IPS-18a (cell line): ENCODE measurements around the gene POLR3E.

ENCODE experiments used
- H3K27ac ChIP-seq: one replicate; pipeline ENCODE4 v1.5.1; 2013; ENCODE audit warnings: low read length
- H3K27me3 ChIP-seq: one replicate; pipeline ENCODE4 v1.6.1; 2013; ENCODE audit warnings: mild to moderate bottlenecking, low read length; ENCODE audit not compliant: control insufficient read depth, insufficient read depth
- H3K36me3 ChIP-seq: one replicate; pipeline ENCODE4 v1.6.1; 2013; ENCODE audit warnings: low read depth, low read length; ENCODE audit not compliant: control insufficient read depth
- H3K4me1 ChIP-seq: one replicate; pipeline ENCODE4 v1.6.1; 2013; ENCODE audit warnings: low read depth, low read length; ENCODE audit not compliant: control insufficient read depth
- H3K4me3 ChIP-seq: one replicate; pipeline ENCODE4 v1.5.1; 2013; ENCODE audit warnings: low read length
- H3K9ac ChIP-seq: one replicate; pipeline ENCODE4 v1.6.1; 2013; ENCODE audit warnings: mild to moderate bottlenecking, low read length, moderate library complexity
- H3K9me3 ChIP-seq: one replicate; pipeline ENCODE4 v1.6.1; 2013; ENCODE audit warnings: low read depth, low read length; ENCODE audit not compliant: control insufficient read depth

The POLR3E gene

DNA sequence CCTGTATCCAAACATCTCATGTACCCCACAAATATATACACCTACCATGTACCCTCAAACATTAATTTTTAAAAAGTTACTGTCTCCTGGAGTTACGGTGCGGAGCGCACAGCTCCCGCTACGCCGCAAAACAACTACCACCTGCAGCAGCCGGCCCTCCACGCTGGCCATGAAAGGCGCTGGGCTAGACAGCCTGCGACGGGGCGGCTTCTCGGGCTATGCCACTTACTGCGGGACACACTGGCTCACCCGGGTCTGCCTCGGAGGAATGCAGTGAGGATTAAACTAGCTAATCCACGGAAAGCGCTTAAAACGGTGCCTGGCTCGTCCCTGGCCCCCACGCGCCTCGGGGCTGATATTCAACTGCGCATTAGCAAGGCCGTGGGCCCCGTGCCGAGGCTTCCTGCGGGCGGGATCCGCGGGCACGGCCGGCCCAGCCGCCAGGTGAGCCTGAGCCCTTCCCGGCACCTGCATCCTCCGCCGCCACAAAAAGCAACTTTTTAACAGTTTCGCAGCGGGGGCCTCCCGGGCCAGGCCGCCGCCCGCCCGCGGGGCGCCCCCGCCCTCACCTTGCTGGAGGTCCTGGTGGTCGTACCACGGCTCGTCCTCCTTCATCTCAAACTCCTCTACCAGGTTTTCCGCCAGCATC, 76.6 kb downstream of the POLR3E start:
- H3K27ac ChIP-seq, result no peak overlapping the region
- H3K9me3 ChIP-seq, result no peaks in the 10 kb centered on the region
- H3K9ac ChIP-seq, result peak overlapping the region; percentile 70
- peak overlapping the region; percentile 88 for H3K4me3 ChIP-seq
- peaks cover 31% of the 10 kb centered on the region for H3K27me3 ChIP-seq
- H3K36me3 ChIP-seq, result no peaks in the 10 kb centered on the region
- H3K4me1 ChIP-seq, result peaks cover 20% of the 10 kb centered on the region

DNA sequence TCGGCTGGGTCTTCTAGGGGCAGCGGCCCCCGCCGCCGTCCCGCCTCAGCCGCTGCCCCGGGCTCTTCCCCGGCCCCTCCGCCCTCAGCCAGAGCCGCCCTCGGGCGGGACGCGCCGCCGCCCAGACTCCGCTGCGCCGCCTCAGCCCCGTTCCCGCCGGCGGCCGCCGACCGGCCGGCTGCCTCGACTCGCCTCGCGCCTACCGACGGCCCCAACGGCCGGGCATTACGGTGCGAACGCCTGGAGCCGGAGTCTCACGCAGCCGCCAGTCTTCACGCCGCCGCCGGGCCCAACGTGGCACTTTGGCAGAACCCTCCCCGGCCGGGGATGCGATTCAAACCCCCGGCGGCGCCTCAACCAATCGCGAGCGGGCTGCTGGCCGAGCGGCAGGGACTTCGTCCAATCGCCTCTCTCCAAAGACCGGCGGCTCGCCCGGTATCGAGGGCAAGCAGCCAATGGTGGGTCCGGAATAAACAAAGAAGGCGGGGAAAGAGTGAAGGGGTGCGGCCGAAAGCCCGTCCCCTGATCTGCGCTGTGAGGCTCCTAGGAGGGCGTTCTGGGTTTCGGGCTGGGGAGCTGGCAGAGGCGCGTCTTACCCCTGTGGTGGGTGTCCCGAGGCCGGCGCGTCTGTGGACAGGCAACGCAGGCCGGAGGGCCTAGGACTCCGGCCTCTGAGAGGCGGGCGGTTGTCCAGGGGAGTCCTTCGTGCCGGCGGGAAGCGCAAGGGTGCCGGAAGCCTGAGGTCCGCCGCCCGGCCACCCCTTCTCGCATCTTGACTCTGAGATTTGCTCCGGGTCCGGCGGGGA, 77.3 kb downstream of the POLR3E start, which contains the start of gene CDR2:
CDR2 (minus strand) TSS at position 309 of the 806 bp plus-strand sequence. CDS start 310 bp downstream, outside the sequence.
- Histone ChIP-seq H3K9ac (peak within 1 kb of the TSS; percentile 70), H3K36me3 (no peaks in the 10 kb centered on the region), H3K4me3 (peak within 1 kb of the TSS; percentile 88), H3K27ac (no peak within 1 kb of the TSS), H3K9me3 (no peaks in the 10 kb centered on the region), H3K4me1 (peaks cover 18% of the 10 kb centered on the region), H3K27me3 (peaks cover 31% of the 10 kb centered on the region)

DNA sequence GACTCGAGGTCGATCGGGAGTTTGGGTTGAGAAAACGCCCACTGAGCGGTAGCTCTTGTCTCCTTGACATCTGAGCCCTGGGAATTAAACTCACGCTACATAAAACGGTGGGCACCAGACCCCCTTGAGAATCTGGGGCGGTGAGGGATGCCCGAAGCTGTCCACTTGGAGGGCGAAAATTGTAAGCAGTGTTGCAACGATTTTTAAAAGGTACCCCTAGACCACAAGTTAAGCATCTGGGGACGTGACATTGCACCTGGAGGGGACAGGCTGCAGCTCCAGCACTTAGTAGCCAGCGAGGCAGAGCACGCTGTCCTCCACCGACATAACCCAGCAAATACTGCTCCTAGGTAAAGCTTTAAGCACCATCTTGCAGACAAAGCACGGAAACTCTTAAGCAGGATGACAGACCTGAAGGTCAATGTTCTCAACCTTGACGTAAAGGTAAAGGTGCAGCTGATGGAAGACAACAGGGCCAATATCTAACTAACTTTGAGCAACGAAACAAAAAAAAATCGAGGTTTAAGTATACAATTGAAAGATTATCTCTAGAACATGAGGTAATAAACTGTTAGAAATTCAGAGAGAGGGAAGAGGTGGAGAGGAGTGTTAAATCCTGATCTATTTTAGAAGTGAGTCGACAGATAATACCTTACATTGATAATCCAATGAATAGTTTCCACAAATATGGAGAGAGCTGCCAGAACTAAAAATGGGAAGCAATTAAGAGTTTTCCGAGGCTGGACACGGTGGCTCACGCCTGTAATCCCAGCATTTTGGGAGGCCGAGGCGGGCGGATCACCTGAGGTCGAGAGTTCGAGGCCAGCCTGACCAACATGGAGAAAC, 78.1 kb downstream of the POLR3E start:
- Histone ChIP-seq H3K4me1 (peaks cover 10% of the 10 kb centered on the region), H3K27ac (no peak overlapping the region), H3K27me3 (peaks cover 31% of the 10 kb centered on the region), H3K4me3 (peak overlapping the region; percentile 88), H3K9me3 (no peaks in the 10 kb centered on the region), H3K9ac (peak overlapping the region; percentile 49), H3K36me3 (no peaks in the 10 kb centered on the region)

DNA sequence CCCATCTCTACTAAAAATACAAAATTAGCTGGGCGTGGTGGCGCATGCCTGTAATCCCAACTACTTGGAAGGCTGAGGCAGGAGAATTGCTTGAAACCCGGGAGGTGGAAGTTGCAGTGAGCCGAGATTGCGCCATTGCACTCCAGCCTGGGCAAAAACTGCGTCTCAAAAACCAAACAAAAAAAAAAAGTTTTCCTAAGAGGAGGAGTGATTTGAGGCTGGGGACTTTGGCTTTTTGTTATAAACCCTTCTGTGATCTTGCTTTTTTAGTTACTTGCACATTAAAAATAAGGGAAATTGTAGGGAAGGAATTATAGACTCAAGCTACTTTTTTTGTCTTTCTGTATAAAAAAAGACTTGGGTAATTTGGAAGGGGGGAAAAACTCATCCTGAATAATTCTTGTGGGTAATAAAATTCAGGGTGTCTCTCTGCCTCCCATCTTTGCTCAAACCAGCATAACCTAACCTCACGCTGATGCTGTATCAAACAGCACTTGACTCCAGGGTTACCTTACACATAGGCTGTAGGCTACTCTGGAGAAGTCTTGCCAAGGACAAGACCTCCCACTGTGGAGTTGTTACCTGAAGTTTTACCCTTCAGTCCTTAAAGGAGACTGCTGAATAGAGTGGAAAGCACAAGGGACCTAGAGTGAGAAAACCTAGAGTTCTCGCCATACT, 78.9 kb downstream of the POLR3E start:
- Histone ChIP-seq H3K9ac (no peak overlapping the region), H3K9me3 (no peaks in the 10 kb centered on the region), H3K36me3 (no peaks in the 10 kb centered on the region), H3K4me1 (peaks cover 6% of the 10 kb centered on the region), H3K27ac (no peak overlapping the region), H3K27me3 (peaks cover 31% of the 10 kb centered on the region), H3K4me3 (no peak overlapping the region)

DNA sequence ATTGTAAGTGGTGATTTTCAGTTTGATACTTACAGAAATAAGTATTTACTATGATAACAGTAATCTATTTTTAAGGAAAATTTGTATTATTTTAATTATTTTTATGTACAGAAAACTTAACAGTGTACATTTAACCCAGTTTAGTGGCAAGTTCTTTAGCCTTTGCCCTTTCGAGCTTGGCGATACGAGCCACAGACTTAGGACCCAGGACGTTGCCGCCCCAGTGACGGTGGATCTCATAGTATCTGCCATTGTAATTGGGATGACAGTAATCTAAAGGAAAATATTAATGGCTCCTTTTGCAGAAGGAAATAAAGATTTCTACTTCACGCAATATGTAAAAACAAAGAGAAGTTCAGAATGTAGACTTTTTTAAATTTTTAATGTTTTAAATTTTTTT, 82.4 kb downstream of the POLR3E start:
- no peaks in the 10 kb centered on the region for H3K9me3 ChIP-seq
- peaks cover 18% of the 10 kb centered on the region for H3K27me3 ChIP-seq
- no peak overlapping the region for H3K27ac ChIP-seq
- no peaks in the 10 kb centered on the region for H3K36me3 ChIP-seq
- H3K9ac ChIP-seq, result no peak overlapping the region
- H3K4me3 ChIP-seq, result no peak overlapping the region
- H3K4me1 ChIP-seq, result no peaks in the 10 kb centered on the region

DNA sequence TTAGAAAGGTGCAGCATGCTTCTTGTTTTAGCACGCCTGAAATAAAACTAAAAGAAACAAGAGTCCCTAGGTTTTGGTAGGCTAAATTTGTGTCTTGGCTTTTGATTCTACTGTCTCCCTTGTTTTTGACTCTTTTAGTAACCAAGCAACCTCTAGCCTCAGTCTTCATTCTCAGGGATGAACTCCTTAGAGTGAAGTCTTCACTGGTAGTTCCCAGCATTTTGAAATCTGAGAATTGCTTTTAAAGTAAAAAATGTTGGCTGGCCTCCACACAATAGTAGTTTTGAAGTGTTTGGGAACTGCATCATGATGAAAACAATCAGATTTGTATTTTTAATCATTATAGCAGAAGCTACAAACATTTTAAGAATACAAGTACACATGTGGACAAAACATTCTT, 83.3 kb downstream of the POLR3E start:
- Histone ChIP-seq H3K4me1 (no peaks in the 10 kb centered on the region), H3K27me3 (peaks cover 13% of the 10 kb centered on the region), H3K36me3 (no peaks in the 10 kb centered on the region), H3K4me3 (no peak overlapping the region), H3K27ac (no peak overlapping the region), H3K9ac (no peak overlapping the region), H3K9me3 (no peaks in the 10 kb centered on the region)

DNA sequence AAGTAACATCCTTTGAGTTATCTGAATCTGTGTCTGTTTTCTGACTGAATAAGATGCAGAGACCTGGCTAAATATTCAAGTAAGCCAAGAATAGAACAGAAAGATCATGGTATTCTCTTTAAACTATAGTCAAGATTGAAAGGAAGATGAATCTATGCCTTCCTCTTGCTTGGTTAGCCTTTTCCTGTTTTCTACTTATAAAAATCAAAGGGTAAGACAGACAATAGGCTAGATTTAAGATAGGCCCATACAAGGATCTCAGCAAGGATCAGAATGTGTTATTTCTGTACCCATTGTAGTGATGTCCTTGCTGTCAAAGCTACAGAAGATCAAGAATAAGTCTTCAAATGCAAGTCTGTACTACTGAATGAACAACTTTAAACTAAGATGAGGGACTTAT, 84.2 kb downstream of the POLR3E start:
- Histone ChIP-seq H3K27ac (no peak overlapping the region), H3K4me3 (no peak overlapping the region), H3K27me3 (peaks cover 4% of the 10 kb centered on the region), H3K9ac (no peak overlapping the region), H3K4me1 (no peaks in the 10 kb centered on the region), H3K36me3 (no peaks in the 10 kb centered on the region), H3K9me3 (no peaks in the 10 kb centered on the region)

DNA sequence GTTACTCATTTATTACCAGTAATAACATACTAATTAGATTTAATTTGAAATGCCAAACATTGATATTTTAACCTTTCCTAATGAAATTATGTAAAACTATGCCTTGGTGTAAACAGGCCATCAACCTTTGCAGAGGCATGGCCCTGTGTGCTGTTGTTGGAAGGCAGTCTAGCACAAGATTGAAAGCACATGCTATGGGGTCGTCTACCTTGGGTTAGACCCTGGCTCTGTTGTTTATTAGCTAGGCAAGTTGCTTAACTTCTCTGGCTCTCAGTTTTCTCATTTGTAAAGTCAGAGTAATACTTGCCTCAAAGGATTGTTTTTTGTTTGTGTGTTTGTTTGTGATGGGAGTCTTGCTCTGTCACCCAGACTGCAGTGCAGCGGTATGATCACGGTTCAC, 86.6 kb downstream of the POLR3E start:
- no peak overlapping the region for H3K9ac ChIP-seq
- H3K27me3 ChIP-seq, result no peaks in the 10 kb centered on the region
- H3K4me3 ChIP-seq, result no peak overlapping the region
- no peaks in the 10 kb centered on the region for H3K36me3 ChIP-seq
- no peaks in the 10 kb centered on the region for H3K4me1 ChIP-seq
- H3K27ac ChIP-seq, result no peak overlapping the region
- H3K9me3 ChIP-seq, result no peaks in the 10 kb centered on the region
